GM13977 (cell line): Measurements from ENCODE around the gene RAD9B.
"Not testable (repeated sequence)": the region's sequence is repeated elsewhere in the genome, so short reads cannot be mapped to it uniquely, and the experiment has no call there.

ENCODE experiments used
- DNase-seq: peaks from one replicate; pipeline ENCODE4 v3.0.0; 2012; ENCODE audit warnings: low spot score
- in situ Hi-C: fragments of 300-500 bp; cut with MboI; formaldehyde crosslinking; loops from one replicate; pipeline ENCODE4 v1.12.0; 2022; ENCODE audit warnings: low sequenced_read_pairs, low pct_unique_long_range_greater_than_20kb, mixed read lengths, inconsistent platforms; ENCODE audit not compliant: unreplicated experiment
- TF ChIP-seq, protein P1 (sequence below): IDR thresholded peaks from 2 replicates; pipeline ENCODE4 v1.5.1; 2012; ENCODE audit warnings: mild to moderate bottlenecking, control low read depth; ENCODE audit not compliant: insufficient read depth; ENCODE audit errors: extremely low read depth, missing control alignments

The RAD9B gene

GRCh38 chr12:110501752-110502738, at the start of gene RAD9B, which contains the start of gene VPS29:
Gene RAD9B, plus strand, starts transcription at chr12:110502331. Its CDS starts 7 bp downstream, at chr12:110502338.
Gene VPS29, minus strand, starts transcription at chr12:110502111. Its CDS starts 60 bp downstream, at chr12:110502051.
- peak; percentile 91 for DNase-seq
- TF ChIP-seq, protein P1, sequence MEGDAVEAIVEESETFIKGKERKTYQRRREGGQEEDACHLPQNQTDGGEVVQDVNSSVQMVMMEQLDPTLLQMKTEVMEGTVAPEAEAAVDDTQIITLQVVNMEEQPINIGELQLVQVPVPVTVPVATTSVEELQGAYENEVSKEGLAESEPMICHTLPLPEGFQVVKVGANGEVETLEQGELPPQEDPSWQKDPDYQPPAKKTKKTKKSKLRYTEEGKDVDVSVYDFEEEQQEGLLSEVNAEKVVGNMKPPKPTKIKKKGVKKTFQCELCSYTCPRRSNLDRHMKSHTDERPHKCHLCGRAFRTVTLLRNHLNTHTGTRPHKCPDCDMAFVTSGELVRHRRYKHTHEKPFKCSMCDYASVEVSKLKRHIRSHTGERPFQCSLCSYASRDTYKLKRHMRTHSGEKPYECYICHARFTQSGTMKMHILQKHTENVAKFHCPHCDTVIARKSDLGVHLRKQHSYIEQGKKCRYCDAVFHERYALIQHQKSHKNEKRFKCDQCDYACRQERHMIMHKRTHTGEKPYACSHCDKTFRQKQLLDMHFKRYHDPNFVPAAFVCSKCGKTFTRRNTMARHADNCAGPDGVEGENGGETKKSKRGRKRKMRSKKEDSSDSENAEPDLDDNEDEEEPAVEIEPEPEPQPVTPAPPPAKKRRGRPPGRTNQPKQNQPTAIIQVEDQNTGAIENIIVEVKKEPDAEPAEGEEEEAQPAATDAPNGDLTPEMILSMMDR, result no peak
- in situ Hi-C loops, result no loop called here

- TF ChIP-seq, protein P1, result no peak
- in situ Hi-C loops, result loop anchor here (10.0 kb wide), 1 partner anchor 371 kb away; no protein-coding TSS in a partner anchor
- no peak for DNase-seq
Measured at GRCh38 chr12:110453569-110454296, 48.4 kb upstream of the RAD9B start.

GRCh38 chr12:110458756-110459155, 43.4 kb upstream of the RAD9B start:
- no peak for DNase-seq
- in situ Hi-C loops, result loop anchor here (10.0 kb wide), 1 partner anchor 366 kb away; no protein-coding TSS in a partner anchor
- TF ChIP-seq, protein P1, result no peak

- DNase-seq, result not testable (repeated sequence)
- in situ Hi-C loops, result loop anchor here (10.0 kb wide), 1 partner anchor 144 kb away; no protein-coding TSS in a partner anchor
Measured at GRCh38 chr12:110461189-110461588, 40.9 kb upstream of the RAD9B start.

GRCh38 chr12:110465024-110465423, 37.1 kb upstream of the RAD9B start:
- TF ChIP-seq, protein P1, result no peak
- in situ Hi-C loops, result loop anchor here (10.0 kb wide), 1 partner anchor 140 kb away; no protein-coding TSS in a partner anchor
- DNase-seq, result no peak

DNA sequence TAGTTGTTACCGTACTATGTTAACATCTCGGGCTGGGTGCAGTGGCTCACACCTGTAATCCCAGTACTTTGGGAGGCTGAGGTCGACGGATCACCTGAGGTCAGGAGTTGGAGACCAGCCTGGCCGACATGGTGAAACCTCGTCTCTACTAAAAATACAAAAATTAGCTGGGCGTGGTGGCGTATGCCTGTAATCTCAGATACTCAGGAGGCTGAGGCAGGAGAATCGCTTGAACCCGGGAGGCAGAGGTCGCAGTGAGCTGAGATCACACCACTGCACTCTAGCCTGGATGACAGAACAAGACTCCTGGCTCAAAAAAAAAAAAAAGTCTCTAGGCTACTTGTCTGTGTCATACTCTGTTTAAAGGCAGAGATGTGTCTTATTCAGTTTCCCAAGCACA, 36.4 kb upstream of the RAD9B start:
- in situ Hi-C loops, result loop anchor here (10.0 kb wide), 1 partner anchor 139 kb away; no protein-coding TSS in a partner anchor

DNA sequence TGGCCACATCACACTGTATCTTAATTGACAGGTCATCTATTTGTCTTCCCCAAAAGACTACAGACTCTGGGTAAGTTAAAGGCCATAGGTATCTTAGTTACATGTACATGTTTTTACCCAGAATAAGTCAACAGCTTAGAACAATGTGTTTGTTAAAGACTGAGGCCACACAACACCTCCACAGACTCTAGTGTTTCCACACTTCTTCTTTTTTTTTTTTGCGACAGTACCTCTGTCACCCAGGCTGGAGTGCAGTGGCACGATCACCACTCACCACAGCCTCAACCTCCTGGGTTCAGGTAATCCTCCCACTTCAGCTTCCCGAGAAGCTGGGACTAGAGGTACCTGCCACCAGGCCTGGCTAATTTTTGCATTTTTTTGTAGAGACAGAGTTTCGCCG, 35.3 kb upstream of the RAD9B start:
- DNase-seq, result no peak
- in situ Hi-C loops, result loop anchor here (10.0 kb wide), 1 partner anchor 138 kb away; no protein-coding TSS in a partner anchor
- TF ChIP-seq, protein P1, result no peak

More for the DNA sequence above, 36.4 kb upstream of the RAD9B start:
- DNase-seq, result not testable (repeated sequence)
